Measurements from ENCODE around the gene CCL26. TPM values are rescaled to one million over a fixed set of nuclear protein-coding genes. Genes with fewer than 3 reads are reported as not detected.
"Not testable (repeated sequence)": the region's sequence is repeated elsewhere in the genome, so short reads cannot be mapped to it uniquely, and the experiment has no call there.

The CCL26 gene
- total and polyA plus RNA-seq, 2 experiments from 2014 or later, result not detected

GRCh38 chr7:75771224-75771623, 787 bp downstream of the CCL26 start:
- peak in 1 of 2 donors; percentile 49 for DNase-seq (ENCODE audit: low read depth in 1 of 2, low spot score in 1 of 2)
- Histone ChIP-seq H3K27me3 (no peaks in the 10 kb centered on the region), H3K4me1 (ENCODE audit: low read depth) (no peaks in the 10 kb centered on the region), H3K36me3 (no peaks in the 10 kb centered on the region), H3K9me3 (ENCODE audit: low read depth) (no peaks in the 10 kb centered on the region), H3K27ac (no peak overlapping the region), H3K4me3 (no peak overlapping the region)
- TF ChIP-seq CTCF (IDR thresholded peaks at IDR 0.05; ENCODE audit: low read depth, low read length), result no peak

- H3K36me3 ChIP-seq, result no peaks in the 10 kb centered on the region
- H3K9me3 ChIP-seq (ENCODE audit: low read depth), result no peaks in the 10 kb centered on the region
- no peaks in the 10 kb centered on the region for H3K4me1 ChIP-seq (ENCODE audit: low read depth)
- peak; percentile 77 for TF ChIP-seq CTCF (IDR thresholded peaks at IDR 0.05; ENCODE audit: low read depth, low read length)
- H3K27ac ChIP-seq, result no peak overlapping the region
- no peaks in the 10 kb centered on the region for H3K27me3 ChIP-seq
- DNase-seq (ENCODE audit: low read depth in 1 of 2, low spot score in 1 of 2), result peak; percentile 80 to 86
- H3K4me3 ChIP-seq, result no peak overlapping the region
Measured at GRCh38 chr7:75762350-75762917, 9.6 kb downstream of the CCL26 start.

- H3K4me3 ChIP-seq; H3K4me1 ChIP-seq (ENCODE audit: low read depth); H3K9me3 ChIP-seq (ENCODE audit: low read depth); H3K36me3 ChIP-seq; H3K27me3 ChIP-seq; H3K27ac ChIP-seq; DNase-seq (ENCODE audit: low read depth in 1 of 2, low spot score in 1 of 2): not testable (repeated sequence)
Measured at GRCh38 chr7:75761801-75762200, 10.2 kb downstream of the CCL26 start.

- Histone ChIP-seq H3K4me1 (ENCODE audit: low read depth) (no peaks in the 10 kb centered on the region), H3K4me3 (no peak overlapping the region)
- no peak for TF ChIP-seq CTCF (IDR thresholded peaks at IDR 0.05; ENCODE audit: low read depth, low read length)
Measured at GRCh38 chr7:75758491-75758890, 13.5 kb downstream of the CCL26 start.

GRCh38 chr7:75757860-75758259, 14.2 kb downstream of the CCL26 start:
- Histone ChIP-seq H3K36me3 (no peaks in the 10 kb centered on the region), H3K9me3 (ENCODE audit: low read depth) (no peaks in the 10 kb centered on the region), H3K27me3 (no peaks in the 10 kb centered on the region), H3K27ac (no peak overlapping the region), H3K4me3 (no peak overlapping the region), H3K4me1 (ENCODE audit: low read depth) (peaks cover 3% of the 10 kb centered on the region)
- no peak for TF ChIP-seq CTCF (IDR thresholded peaks at IDR 0.05; ENCODE audit: low read depth, low read length)
- DNase-seq (ENCODE audit: low read depth in 1 of 2, low spot score in 1 of 2), result no peak

More at GRCh38 chr7:75758491-75758890, 13.5 kb downstream of the CCL26 start:
- Histone ChIP-seq H3K9me3 (ENCODE audit: low read depth) (no peaks in the 10 kb centered on the region), H3K36me3 (no peaks in the 10 kb centered on the region), H3K27ac (no peak overlapping the region), H3K27me3 (no peaks in the 10 kb centered on the region)
- DNase-seq (ENCODE audit: low read depth in 1 of 2, low spot score in 1 of 2), result no peak

GRCh38 chr7:75756991-75757676, 14.9 kb downstream of the CCL26 start:
- H3K9me3 ChIP-seq (ENCODE audit: low read depth), result no peaks in the 10 kb centered on the region
- TF ChIP-seq CTCF (IDR thresholded peaks at IDR 0.05; ENCODE audit: low read depth, low read length), result peak; percentile 55
- H3K27ac ChIP-seq, result no peak overlapping the region
- peak; percentile 49 to 70 for DNase-seq (ENCODE audit: low read depth in 1 of 2, low spot score in 1 of 2)
- H3K27me3 ChIP-seq, result no peaks in the 10 kb centered on the region
- no peaks in the 10 kb centered on the region for H3K36me3 ChIP-seq
- no peak overlapping the region for H3K4me3 ChIP-seq
- H3K4me1 ChIP-seq (ENCODE audit: low read depth), result peaks cover 3% of the 10 kb centered on the region
